Right cardiac atrium (tissue), 5 donors: Measurements from ENCODE around the gene GAB2. TPM values are rescaled to one million over a fixed set of nuclear protein-coding genes. Genes with fewer than 3 reads are reported as not detected.

ENCODE experiments used
- ATAC-seq, 2 donors: fragments of 200-7000 bp; cut with Tn5 transposase; one replicate each; pipeline versions ENCODE4 v1.8.0 to v1.9.1; 2020; ENCODE audit warnings: moderate library complexity in 2 of 2, mild to moderate bottlenecking in 1 of 2
- DNase-seq, 3 donors: peaks; one replicate each; pipeline ENCODE4 v3.0.0-alpha.2; 2020
- H3K27ac ChIP-seq: one replicate; pipeline ENCODE4 v1.5.1; 2013; ENCODE audit warnings: mild to moderate bottlenecking, low read length, control low read depth, moderate library complexity
- H3K27me3 ChIP-seq: one replicate; pipeline ENCODE4 v1.6.1; 2013; ENCODE audit not compliant: control insufficient read depth, insufficient read depth
- H3K4me1 ChIP-seq: one replicate; pipeline ENCODE4 v1.6.1; 2013; ENCODE audit warnings: low read length; ENCODE audit not compliant: control insufficient read depth, insufficient read depth
- H3K4me3 ChIP-seq: one replicate; pipeline ENCODE4 v1.5.1; 2013; ENCODE audit warnings: low read length, control low read depth
- H3K9me3 ChIP-seq: one replicate; pipeline ENCODE4 v1.6.1; 2013; ENCODE audit warnings: low read length; ENCODE audit not compliant: control insufficient read depth
- WGBS: extraction: QIAGEN DNeasy Blood & Tissue Kit; methylation state at CpG from one replicate; pipeline ENCODE4 v1.1.7; 2013; 5-methylcytosine and 5-hydroxymethylcytosine counted together
- intact Hi-C, 4 donors: fragments of 100-400 bp; cut with DNase I; formaldehyde crosslinking; loops; one replicate each; pipeline versions ENCODE4 v1.11.0 to v1.14.0; 2022 to 2023
- polyA plus RNA-seq: library from polyadenylated mRNA; stranded (reverse); fragments of 200-250 nt; gene quantifications from one replicate; pipeline ENCODE4 v1.2.3, GENCODE V29; 2013
- total RNA-seq, 4 donors: library from RNA; stranded (reverse); fragmentation: NEBNext Ultra II Directional; extraction: Animal tissue kit (Norgen Biotek cat#: 25700); gene quantifications; one replicate each; pipeline ENCODE4 v1.2.1, GENCODE V29; 2021
- donor health status: healthy with polysubstance abuse.
- donor health status: DM: no; HTN: yes; CAD: no.
- donor health status: DM: no; HTN: no; CAD: no.
- donor health status: DM: no; HTN: yes; CAD: no; lungs with severe emphysema.
- donor health status: DM: yes; HTN: yes; CAD: no.

GAB2 gene
- total and polyA plus RNA-seq, 5 donors, result 7.5 to 37.3 (median 23.4) TPM

GRCh38 chr11:78200061-78200460 is 217.6 kb downstream of the GAB2 start:
- Histone ChIP-seq H3K27me3 (no peaks in the 10 kb centered on the region), H3K4me1 (peaks cover 2% of the 10 kb centered on the region), H3K27ac (no peak overlapping the region), H3K4me3 (no peak overlapping the region), H3K9me3 (no peaks in the 10 kb centered on the region)
- DNase-seq, result peak in 1 of 3 donors; percentile 18
- WGBS, result 88% methylated on average over 4 of the region's 4 CpGs
- no peak for ATAC-seq
- intact Hi-C loops, result no loop called here

- intact Hi-C loops, result no loop called here
- Histone ChIP-seq H3K27me3 (no peaks in the 10 kb centered on the region), H3K27ac (no peak overlapping the region), H3K9me3 (no peaks in the 10 kb centered on the region), H3K4me3 (no peak overlapping the region), H3K4me1 (peaks cover 2% of the 10 kb centered on the region)
- DNase-seq (peak in 1 of 3 donors; percentile 5), ATAC-seq (no peak)
- 97% methylated on average over 5 of the region's 5 CpGs for WGBS
Observed at GRCh38 chr11:78199653-78200015, 218.0 kb downstream of the GAB2 start.

GRCh38 chr11:78199015-78199652 is 218.5 kb downstream of the GAB2 start:
- Histone ChIP-seq H3K27ac (no peak overlapping the region), H3K27me3 (no peaks in the 10 kb centered on the region)
- DNase-seq, result peak in 1 of 3 donors; percentile 30

GRCh38 chr11:78197816-78198215 is 219.8 kb downstream of the GAB2 start:
- no peaks in the 10 kb centered on the region for H3K9me3 ChIP-seq
- no peak overlapping the region for H3K27ac ChIP-seq
- intact Hi-C loops, result no loop called here
- peaks cover 2% of the 10 kb centered on the region for H3K4me1 ChIP-seq
- no peaks in the 10 kb centered on the region for H3K27me3 ChIP-seq
- ATAC-seq, result no peak
- no peak overlapping the region for H3K4me3 ChIP-seq
- no peak for DNase-seq
- 92% methylated on average over 8 of the region's 8 CpGs for WGBS

More at GRCh38 chr11:78199015-78199652, 218.5 kb downstream of the GAB2 start:
- Histone ChIP-seq H3K4me3 (no peak overlapping the region), H3K4me1 (peaks cover 2% of the 10 kb centered on the region), H3K9me3 (no peaks in the 10 kb centered on the region)
- WGBS, result 94% methylated on average over 6 of the region's 6 CpGs
- no peak for ATAC-seq
- intact Hi-C loops, result no loop called here

- peaks cover 8% of the 10 kb centered on the region for H3K4me1 ChIP-seq
- H3K27ac ChIP-seq, result no peak overlapping the region
- no peaks in the 10 kb centered on the region for H3K27me3 ChIP-seq
- no peak overlapping the region for H3K4me3 ChIP-seq
- intact Hi-C loops, result no loop called here
- no peaks in the 10 kb centered on the region for H3K9me3 ChIP-seq
- WGBS, result 87% methylated on average over 40 of the region's 40 CpGs
- DNase-seq (no peak), ATAC-seq (no peak)
Observed at GRCh38 chr11:78196661-78197091, 220.9 kb downstream of the GAB2 start.

GRCh38 chr11:78195917-78196560 is 221.6 kb downstream of the GAB2 start:
- Histone ChIP-seq H3K27ac (no peak overlapping the region), H3K9me3 (no peaks in the 10 kb centered on the region), H3K4me1 (peaks cover 8% of the 10 kb centered on the region), H3K4me3 (no peak overlapping the region), H3K27me3 (no peaks in the 10 kb centered on the region)
- DNase-seq (peak; percentile 46 to 78 (median 75)), ATAC-seq (no peak)
- WGBS, result 66% methylated on average over 60 of the region's 60 CpGs
- intact Hi-C loops, result no loop called here

GRCh38 chr11:78194490-78194889 is 223.1 kb downstream of the GAB2 start:
- WGBS, result 96% methylated on average over 3 of the region's 3 CpGs

GRCh38 chr11:78193806-78194205 is 223.8 kb downstream of the GAB2 start:
- DNase-seq, result no peak

More at GRCh38 chr11:78194490-78194889, 223.1 kb downstream of the GAB2 start:
- ATAC-seq (no peak), DNase-seq (no peak)
- Histone ChIP-seq H3K4me1 (peaks cover 6% of the 10 kb centered on the region), H3K9me3 (no peaks in the 10 kb centered on the region), H3K4me3 (no peak overlapping the region), H3K27ac (no peak overlapping the region), H3K27me3 (no peaks in the 10 kb centered on the region)
- intact Hi-C loops, result no loop called here

GRCh38 chr11:78192911-78193351 is 224.7 kb downstream of the GAB2 start:
- Histone ChIP-seq H3K4me1 (peaks cover 6% of the 10 kb centered on the region), H3K9me3 (no peaks in the 10 kb centered on the region), H3K4me3 (no peak overlapping the region), H3K27ac (no peak overlapping the region), H3K27me3 (no peaks in the 10 kb centered on the region)
- DNase-seq, result no peak
- intact Hi-C loops, result no loop called here
- no peak for ATAC-seq
- WGBS, result 79% methylated on average over 4 of the region's 4 CpGs

More at GRCh38 chr11:78193806-78194205, 223.8 kb downstream of the GAB2 start:
- ATAC-seq, result no peak
- H3K4me3 ChIP-seq, result no peak overlapping the region
- H3K27ac ChIP-seq, result no peak overlapping the region
- WGBS, result 93% methylated on average over 8 of the region's 8 CpGs
- H3K9me3 ChIP-seq, result no peaks in the 10 kb centered on the region
- H3K27me3 ChIP-seq, result no peaks in the 10 kb centered on the region
- intact Hi-C loops, result no loop called here
- peaks cover 6% of the 10 kb centered on the region for H3K4me1 ChIP-seq

- peaks cover 6% of the 10 kb centered on the region for H3K4me1 ChIP-seq
- H3K27me3 ChIP-seq, result no peaks in the 10 kb centered on the region
- no peak overlapping the region for H3K4me3 ChIP-seq
- intact Hi-C loops, result no loop called here
- ATAC-seq (no peak), DNase-seq (peak in 2 of 3 donors; percentile 26 to 60)
- no peaks in the 10 kb centered on the region for H3K9me3 ChIP-seq
- no peak overlapping the region for H3K27ac ChIP-seq
- WGBS, result 58% methylated on average over 6 of the region's 6 CpGs
Observed at GRCh38 chr11:78192223-78192719, 225.3 kb downstream of the GAB2 start.

GRCh38 chr11:78190871-78191538 is 226.6 kb downstream of the GAB2 start:
- Histone ChIP-seq H3K27me3 (no peaks in the 10 kb centered on the region), H3K9me3 (no peaks in the 10 kb centered on the region), H3K27ac (no peak overlapping the region), H3K4me1 (peaks cover 9% of the 10 kb centered on the region), H3K4me3 (no peak overlapping the region)
- no peak for DNase-seq
- WGBS, result 87% methylated on average over 14 of the region's 14 CpGs
- no peak for ATAC-seq
- intact Hi-C loops, result no loop called here
